HEK293T (cell line): ENCODE data around the gene SLC17A7.

ENCODE experiments used
- CTCF ChIA-PET: fragments of 350-600 bp; formaldehyde crosslinking; extraction: SDS; loops from one replicate; lab custom pipeline; 2021; ENCODE audit warnings: antibody characterized with exemption, inconsistent platforms; lab: Yijun Ruan, JAX
- POLR2A ChIA-PET: fragments of 350-600 bp; formaldehyde crosslinking; extraction: SDS; loops from one replicate; lab custom pipeline; 2020; ENCODE audit warnings: antibody characterized with exemption, inconsistent platforms; lab: Yijun Ruan, JAX
- DNase-seq: peaks from one replicate; pipeline ENCODE4 v3.0.0; 2012; ENCODE audit warnings: mixed read lengths; ENCODE audit errors: extremely low spot score
- ARNT ChIP-seq: fragments of 450-650 bp; IDR thresholded peaks from 2 replicates; pipeline ENCODE4 v1.6.1; 2017; ENCODE audit warnings: mild to moderate bottlenecking
- BHLHE40 ChIP-seq: fragments of 450-650 bp; IDR thresholded peaks from 2 replicates; pipeline ENCODE4 v1.6.1; 2016; ENCODE audit warnings: mild to moderate bottlenecking, moderate library complexity, borderline replicate concordance
- CTBP1 ChIP-seq: fragments of 450-650 bp; IDR thresholded peaks from 2 replicates; pipeline ENCODE4 v1.6.1; 2016; ENCODE audit warnings: borderline replicate concordance
- ELF4 ChIP-seq: fragments of 450-650 bp; IDR thresholded peaks from 2 replicates; pipeline ENCODE4 v1.6.1; 2017; ENCODE audit warnings: antibody characterized with exemption
- FOXA1 ChIP-seq: fragments of 450-650 bp; IDR thresholded peaks from 2 replicates; pipeline ENCODE4 v1.6.1; 2016; ENCODE audit warnings: mild to moderate bottlenecking
- FOXK2 ChIP-seq: fragments of 450-650 bp; IDR thresholded peaks from 2 replicates; pipeline ENCODE4 v1.6.1; 2016; ENCODE audit warnings: mild to moderate bottlenecking
- FOXM1 ChIP-seq: fragments of 450-650 bp; IDR thresholded peaks from 2 replicates; pipeline ENCODE4 v1.6.1; 2017; ENCODE audit warnings: mild to moderate bottlenecking, borderline replicate concordance
- HDGF ChIP-seq: fragments of 450-650 bp; IDR thresholded peaks from 2 replicates; pipeline ENCODE4 v1.6.1; 2017; ENCODE audit warnings: antibody characterized with exemption, borderline replicate concordance
- L3MBTL2 ChIP-seq: fragments of 450-650 bp; conservative IDR thresholded peaks from 2 replicates; pipeline ENCODE4 v1.6.1; 2016; ENCODE audit warnings: mild to moderate bottlenecking
- LEF1 ChIP-seq: fragments of 450-650 bp; IDR thresholded peaks from 2 replicates; pipeline ENCODE4 v1.6.1; 2017; ENCODE audit warnings: mild to moderate bottlenecking, borderline replicate concordance
- NFRKB ChIP-seq: fragments of 450-650 bp; IDR thresholded peaks from 2 replicates; pipeline ENCODE4 v1.6.1; 2016; ENCODE audit warnings: mild to moderate bottlenecking, moderate library complexity
- PKNOX1 ChIP-seq: fragments of 450-650 bp; IDR thresholded peaks from 2 replicates; pipeline ENCODE4 v1.6.1; 2016
- SP1 ChIP-seq: fragments of 450-650 bp; IDR thresholded peaks from 2 replicates; pipeline ENCODE4 v1.6.1; 2017
- SUZ12 ChIP-seq: fragments of 450-650 bp; IDR thresholded peaks from 2 replicates; pipeline ENCODE4 v1.6.1; 2016; ENCODE audit warnings: mild to moderate bottlenecking
- TARDBP ChIP-seq: fragments of 450-650 bp; IDR thresholded peaks from 2 replicates; pipeline ENCODE4 v1.6.1; 2016
- ZNF384 ChIP-seq: fragments of 450-650 bp; IDR thresholded peaks from 2 replicates; pipeline ENCODE4 v1.6.1; 2016

SLC17A7 gene

DNA sequence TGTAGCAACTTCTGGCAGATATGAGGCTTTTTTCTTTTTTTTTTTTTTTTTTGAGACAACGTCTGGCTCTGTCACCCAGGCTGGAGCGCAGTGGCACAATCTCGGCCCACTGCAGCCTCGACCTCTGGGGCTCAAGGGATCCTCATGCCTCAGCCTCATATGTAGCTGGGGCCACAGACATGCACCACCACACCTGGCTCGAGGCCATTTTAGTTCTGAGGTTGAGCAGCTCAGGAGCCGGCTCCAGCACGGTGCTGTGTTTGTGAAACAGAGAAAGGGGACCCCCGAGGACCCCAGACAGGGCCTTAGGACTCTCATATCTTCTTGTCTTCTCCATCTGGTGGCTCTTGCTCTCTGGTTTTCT lies 29.3 kb upstream of the SLC17A7 start:
- CTCF ChIA-PET, result interaction anchor here (0.6 kb wide), 1 partner anchor 27 kb away, joined by 5 read pairs; no protein-coding TSS in a partner anchor

DNA sequence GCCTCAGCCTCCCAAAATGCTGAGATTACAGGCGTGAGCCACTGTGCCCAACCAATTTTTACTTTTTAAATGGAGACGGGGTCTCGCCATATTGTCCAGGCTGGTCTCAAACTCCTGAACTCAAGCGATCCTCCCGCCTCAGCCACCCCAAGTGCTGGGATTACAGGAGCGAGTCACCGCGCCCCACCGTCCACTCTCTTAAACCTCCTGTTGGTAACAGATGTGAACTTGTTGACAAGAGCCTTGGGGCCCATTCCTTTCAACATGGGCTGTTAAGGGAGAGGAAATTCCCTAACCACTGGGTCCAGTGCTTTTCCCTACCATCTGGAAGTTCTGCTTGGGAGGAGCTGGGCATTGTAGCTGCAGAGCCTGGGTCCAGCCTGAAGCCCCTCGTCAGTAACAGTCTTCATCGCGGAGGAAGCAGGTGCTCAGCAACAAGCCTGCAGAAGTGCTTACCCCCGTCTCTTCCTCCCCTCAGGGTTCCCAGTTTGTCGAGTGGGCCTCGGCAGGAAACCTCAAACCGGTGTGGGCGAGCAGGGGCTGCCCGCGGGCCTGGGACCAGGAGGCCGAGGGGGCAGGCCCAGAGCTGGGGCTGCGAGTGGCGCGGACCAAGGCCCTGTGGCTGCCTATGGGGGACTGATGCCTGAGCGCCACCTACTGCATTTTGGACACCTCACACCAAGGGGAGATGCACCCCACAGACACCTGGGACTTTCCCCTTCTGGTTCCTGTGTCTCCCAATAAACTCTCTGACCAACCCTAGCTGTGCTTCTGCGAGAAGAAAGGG lies 28.7 kb upstream of the SLC17A7 start:
- TF ChIP-seq LEF1, result no peak
- no peak for TF ChIP-seq SUZ12
- TF ChIP-seq ARNT, result no peak
- no peak for TF ChIP-seq PKNOX1
- TF ChIP-seq ZNF384, result no peak
- no peak for TF ChIP-seq HDGF
- TF ChIP-seq L3MBTL2, result no peak
- TF ChIP-seq ELF4, result no peak
- TF ChIP-seq CTBP1, result no peak
- no peak for TF ChIP-seq FOXA1
- TF ChIP-seq FOXK2, result no peak
- no peak for TF ChIP-seq BHLHE40
- no peak for TF ChIP-seq FOXM1
- no peak for TF ChIP-seq NFRKB
- no peak for TF ChIP-seq TARDBP
- no peak for TF ChIP-seq SP1
- ChIA-PET POLR2A (interaction anchor here (1.7 to 4.5 kb wide), 3 partner anchors 16 to 18 kb away, joined by 3 to 25 read pairs (median 6); partner anchors contain the start of genes ALDH16A1 and PIH1D1), CTCF (no interaction called here)
- DNase-seq, result no peak

More for the DNA sequence above, 29.3 kb upstream of the SLC17A7 start:
- no peak for DNase-seq
- POLR2A ChIA-PET, result interaction anchor here (4.5 kb wide), 1 partner anchor 16 kb away, joined by 25 read pairs; the partner anchor contains the start of gene ALDH16A1
- TF ChIP-seq BHLHE40, result no peak
- no peak for TF ChIP-seq FOXM1
- no peak for TF ChIP-seq PKNOX1
- TF ChIP-seq LEF1, result no peak
- no peak for TF ChIP-seq ARNT
- no peak for TF ChIP-seq TARDBP
- TF ChIP-seq SUZ12, result no peak
- TF ChIP-seq L3MBTL2, result no peak
- TF ChIP-seq SP1, result no peak
- no peak for TF ChIP-seq ZNF384
- TF ChIP-seq HDGF, result no peak
- no peak for TF ChIP-seq ELF4
- TF ChIP-seq FOXA1, result no peak
- no peak for TF ChIP-seq CTBP1
- no peak for TF ChIP-seq FOXK2
- no peak for TF ChIP-seq NFRKB

DNA sequence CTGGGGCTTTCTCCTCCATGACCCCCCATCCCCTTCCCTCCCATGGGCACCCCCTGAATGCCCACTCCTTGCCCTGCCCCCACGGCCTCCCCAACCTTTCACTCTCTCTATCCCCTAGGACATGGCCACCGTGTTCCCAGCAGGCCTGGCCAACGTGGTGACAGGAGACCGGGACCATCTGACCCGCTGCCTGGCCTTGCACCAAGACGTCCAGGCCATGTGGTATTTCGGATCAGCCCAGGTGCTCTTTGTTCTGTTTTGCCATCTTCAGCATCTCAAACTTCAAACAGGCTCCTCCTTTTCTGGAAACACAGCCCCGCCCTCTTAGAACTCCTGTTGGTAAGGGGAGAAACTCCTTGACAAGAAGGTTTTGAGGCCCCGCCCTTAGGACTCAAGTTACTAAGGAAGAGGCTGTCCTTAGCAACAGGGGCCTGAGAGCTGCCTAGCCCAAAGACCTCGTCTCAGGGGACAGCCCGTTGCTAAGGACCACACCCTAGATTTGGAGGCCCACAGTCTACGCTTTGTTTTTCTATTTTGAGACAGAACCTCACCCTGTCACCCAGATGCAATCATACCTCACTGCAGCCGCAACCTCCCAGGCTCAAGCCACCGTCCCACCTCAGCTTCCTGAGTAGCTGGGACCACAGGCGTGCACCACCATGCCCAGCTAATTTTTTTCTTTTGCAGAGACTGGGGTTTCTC lies 27.6 kb upstream of the SLC17A7 start:
- ChIA-PET POLR2A (interaction anchor here (0.9 to 1.7 kb wide), 3 partner anchors 13 to 17 kb away, joined by 3 to 6 read pairs (median 4); partner anchors contain the start of genes ALDH16A1 and PIH1D1), CTCF (no interaction called here)
- TF ChIP-seq L3MBTL2 (no peak), PKNOX1 (no peak), NFRKB (no peak), ELF4 (no peak), FOXA1 (no peak), BHLHE40 (no peak), LEF1 (no peak), FOXK2 (no peak), SUZ12 (no peak), HDGF (no peak), TARDBP (no peak), ARNT (no peak), SP1 (no peak), ZNF384 (no peak), CTBP1 (no peak), FOXM1 (no peak)
- DNase-seq, result peak; percentile 41

- no peak for DNase-seq
- ChIA-PET CTCF (no interaction called here), POLR2A (interaction anchor here (0.9 to 1.7 kb wide), 3 partner anchors 13 to 17 kb away, joined by 3 to 6 read pairs (median 4); partner anchors contain the start of genes ALDH16A1 and PIH1D1)
- TF ChIP-seq ARNT, result no peak
- no peak for TF ChIP-seq SP1
- TF ChIP-seq PKNOX1, result no peak
Observed at GRCh38 chr19:49468199-49468598, 26.9 kb upstream of the SLC17A7 start.

DNA sequence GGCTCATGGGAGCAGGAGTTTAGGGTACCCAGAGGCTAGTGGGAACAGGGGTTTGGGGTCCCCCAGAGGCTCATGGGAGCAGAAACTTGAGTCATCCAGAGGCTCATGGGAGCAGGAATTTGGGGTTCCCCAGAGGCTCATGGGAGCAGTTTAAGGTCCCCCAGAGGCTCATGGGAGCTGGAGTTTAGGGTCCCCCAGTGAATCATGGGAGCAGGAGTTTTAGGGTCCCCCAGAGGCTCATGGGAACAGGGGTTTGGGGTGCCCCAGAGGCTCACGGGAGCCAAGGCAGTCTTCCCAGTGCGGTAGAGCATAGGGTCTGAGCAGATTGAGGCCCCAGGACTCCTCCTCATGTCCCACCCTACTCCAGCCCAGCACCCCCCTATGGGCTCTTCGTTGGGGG lies 24.0 kb upstream of the SLC17A7 start:
- DNase-seq, result no peak
- ChIA-PET CTCF (no interaction called here), POLR2A (interaction anchor here (2.5 kb wide), 1 partner anchor 12 kb away, joined by 9 read pairs; the partner anchor contains the start of gene ALDH16A1)
- no peak for TF ChIP-seq ZNF384
- no peak for TF ChIP-seq PKNOX1
- no peak for TF ChIP-seq FOXK2
- TF ChIP-seq TARDBP, result no peak
- no peak for TF ChIP-seq ELF4
- TF ChIP-seq BHLHE40, result no peak
- TF ChIP-seq CTBP1, result no peak
